GM19240 (cell line): ENCODE data around the gene IQSEC3.

ENCODE experiments used
- DNase-seq: peaks from one replicate; pipeline ENCODE4 v3.0.0; 2011; ENCODE audit warnings: low spot score; ENCODE audit not compliant: insufficient read length

Gene IQSEC3

GRCh38 chr12:162467-163307 lies 96.1 kb downstream of the IQSEC3 start:
- DNase-seq: no peak

- DNase-seq: no peak
Measured at GRCh38 chr12:163406-163986, 96.9 kb downstream of the IQSEC3 start.

- no peak for DNase-seq
Measured at GRCh38 chr12:164207-164606, 97.6 kb downstream of the IQSEC3 start.

DNA sequence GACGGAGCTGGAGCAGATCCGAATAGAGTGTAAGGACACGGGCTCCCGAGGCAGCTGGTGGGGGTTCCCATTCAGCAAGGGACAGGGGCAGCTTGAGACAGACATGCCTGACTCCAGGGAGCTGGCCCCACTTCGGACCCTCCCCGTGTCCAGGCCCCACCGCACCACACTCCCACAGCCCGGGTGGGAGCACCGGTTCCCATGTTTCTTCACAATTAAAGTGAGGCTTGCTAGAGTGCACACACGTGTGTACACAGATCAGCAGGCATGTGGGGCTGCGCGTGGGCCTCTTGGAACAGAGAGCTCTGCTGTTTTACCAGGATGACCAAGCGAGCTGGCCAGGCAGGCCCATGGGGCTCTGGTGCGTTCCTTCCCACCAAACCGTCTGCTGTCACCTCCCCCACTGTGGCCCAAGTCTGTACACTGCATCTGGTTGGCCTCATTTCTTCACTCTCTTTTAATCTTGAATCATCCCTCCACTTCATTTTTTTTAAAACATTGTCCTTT lies 99.3 kb downstream of the IQSEC3 start:
- DNase-seq: no peak

DNA sequence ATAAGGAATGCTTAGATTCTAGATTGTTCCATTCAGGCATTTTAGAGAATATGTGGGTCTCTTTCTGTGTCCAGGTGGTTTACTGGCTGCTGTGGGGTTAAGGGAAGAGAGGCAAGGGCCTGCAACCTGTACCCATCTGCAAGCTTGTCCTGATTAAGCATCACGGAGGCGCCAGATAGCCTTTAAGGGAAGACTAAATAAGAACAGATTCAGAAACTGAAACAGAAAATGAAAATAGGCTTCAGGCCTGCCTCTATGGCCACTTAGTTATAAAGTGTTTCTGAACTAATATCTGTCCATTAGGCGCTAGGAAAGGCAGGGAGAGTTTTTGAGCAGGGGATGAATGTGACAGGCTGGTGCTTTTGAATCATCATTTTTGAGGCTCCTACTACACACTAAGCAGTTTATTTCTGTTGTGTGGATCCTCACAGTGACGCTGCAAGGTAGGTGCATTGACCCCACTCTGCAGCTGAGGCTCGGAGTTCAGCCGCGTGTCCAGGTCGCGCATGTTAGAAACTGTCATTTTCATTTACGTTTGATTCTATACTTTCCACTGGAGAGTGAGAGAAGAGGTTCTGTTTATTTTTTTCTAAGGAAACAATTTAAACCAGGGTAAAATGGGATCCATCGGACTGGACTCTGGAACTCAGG lies 100.0 kb downstream of the IQSEC3 start:
- no peak for DNase-seq

DNA sequence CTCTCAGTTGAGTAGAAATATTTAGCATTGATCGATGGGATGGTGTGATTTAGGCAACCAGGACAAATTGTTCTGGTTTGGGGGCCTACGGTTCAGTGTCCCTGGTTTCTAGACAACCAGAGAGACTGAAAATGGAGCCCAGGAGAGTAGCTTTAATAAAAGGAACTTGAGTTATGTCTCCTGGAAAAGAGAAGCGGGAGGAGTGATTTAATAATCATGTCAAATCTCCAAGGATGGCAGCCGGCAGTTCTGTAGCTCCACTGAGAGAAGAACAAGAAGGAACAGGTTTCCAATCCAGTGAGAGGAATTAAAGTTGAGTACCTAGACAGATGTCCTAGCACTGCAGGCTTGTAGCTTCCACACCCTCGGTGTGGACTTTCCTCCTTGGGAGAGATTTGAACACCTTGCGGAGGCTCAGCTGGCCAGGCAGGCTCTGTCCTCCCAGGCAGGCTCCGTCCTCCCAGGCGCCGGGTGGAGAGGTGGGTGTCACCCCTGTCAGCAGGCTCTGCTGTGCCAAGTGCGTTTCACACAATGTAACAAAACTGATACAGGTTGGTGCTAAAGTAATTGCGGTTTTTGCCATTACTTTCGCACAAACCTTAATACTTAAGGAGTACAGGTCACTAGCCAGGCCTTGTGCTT lies 101.5 kb downstream of the IQSEC3 start:
- DNase-seq: no peak

- DNase-seq: no peak
Measured at GRCh38 chr12:168763-169525, 102.4 kb downstream of the IQSEC3 start.

- DNase-seq: no peak
Measured at GRCh38 chr12:169528-170370, 103.2 kb downstream of the IQSEC3 start.

DNA sequence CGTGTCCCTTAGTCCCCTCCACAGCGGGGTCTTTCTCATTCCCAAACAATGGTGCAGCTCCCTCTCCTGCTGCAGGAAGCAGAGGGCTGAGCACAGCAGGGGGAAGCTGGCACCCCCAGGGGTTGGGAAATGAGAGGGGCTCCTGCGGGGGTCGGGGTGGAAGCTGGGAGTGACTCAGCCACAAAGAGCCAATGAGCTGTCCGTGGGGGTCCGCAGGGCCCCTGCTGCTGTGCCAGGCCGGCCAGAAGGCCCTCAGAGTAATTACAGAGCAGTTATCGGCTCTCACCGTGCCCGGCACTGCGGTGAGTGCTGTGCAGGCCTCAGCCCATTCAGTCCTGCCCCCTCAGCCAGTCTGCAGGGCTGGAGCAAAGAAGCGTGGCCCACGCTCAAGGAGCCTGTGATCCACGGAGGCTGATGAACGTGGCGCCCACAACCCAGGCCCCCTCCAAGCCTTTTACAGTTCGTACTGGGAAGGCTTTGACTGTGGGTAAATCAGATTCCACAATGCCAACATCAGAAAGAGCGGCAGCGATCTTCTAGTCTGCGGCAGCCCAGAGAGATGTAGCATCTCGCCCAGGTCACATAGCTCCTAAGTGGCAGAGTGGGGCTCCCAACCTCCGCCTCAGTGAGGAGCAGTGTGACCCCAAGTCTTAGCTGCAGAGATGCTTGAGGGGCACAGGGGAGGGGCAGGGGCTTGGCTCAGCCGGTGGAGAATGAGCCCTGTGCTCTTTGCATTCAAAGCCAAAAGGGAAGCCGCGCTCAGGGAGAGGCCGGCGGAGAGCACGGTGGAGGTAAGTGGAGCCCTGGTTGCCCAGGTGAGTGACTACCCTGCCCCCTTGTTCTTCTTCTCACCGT lies 104.0 kb downstream of the IQSEC3 start:
- DNase-seq: no peak

- no peak for DNase-seq
Measured at GRCh38 chr12:171276-171675, 104.7 kb downstream of the IQSEC3 start.

DNA sequence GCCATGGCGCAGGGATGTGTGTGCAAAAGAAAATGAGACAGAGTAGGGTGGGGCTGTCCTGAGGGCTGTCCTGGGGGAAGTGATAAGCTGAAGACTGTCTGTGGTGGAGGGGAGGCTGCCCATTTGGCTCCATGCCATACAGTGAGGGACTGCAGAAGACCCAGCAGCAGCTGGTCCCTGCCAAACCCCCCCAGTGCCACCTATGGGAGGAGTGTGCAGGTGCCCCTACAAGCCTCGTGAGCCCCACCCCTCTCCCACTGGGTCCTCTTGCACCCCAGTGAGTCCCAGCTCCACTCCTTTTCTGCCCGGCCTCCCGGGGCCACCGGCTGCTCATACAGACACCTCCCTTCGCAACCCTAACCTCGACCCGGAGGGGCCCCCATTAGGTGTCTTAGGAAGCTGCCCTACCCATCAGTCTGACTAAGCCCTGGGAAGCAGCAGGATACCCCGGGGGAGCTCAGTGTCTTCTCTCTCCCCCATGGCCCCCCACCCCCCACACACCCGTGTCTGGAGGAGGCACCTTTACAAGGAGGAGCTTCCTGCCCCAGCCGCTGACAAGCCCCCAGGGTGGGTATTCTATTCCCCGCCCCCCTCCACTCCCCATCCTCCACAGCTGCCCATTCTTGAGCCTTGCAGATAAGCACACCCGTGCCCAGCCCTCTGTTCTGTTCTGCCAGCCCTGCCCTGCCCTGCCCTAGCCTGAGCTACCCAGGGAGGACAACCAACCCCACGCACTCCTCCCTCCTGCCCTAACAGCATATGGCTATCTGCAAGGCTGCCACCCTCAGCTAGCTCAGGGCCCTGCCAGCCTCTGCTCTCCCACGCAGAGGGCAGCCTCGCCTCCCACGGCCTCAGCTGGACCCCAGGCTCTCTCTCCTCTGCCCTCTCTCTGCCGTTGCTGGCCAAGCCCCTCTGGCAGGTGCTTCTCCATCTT lies 105.4 kb downstream of the IQSEC3 start:
- no peak for DNase-seq

DNA sequence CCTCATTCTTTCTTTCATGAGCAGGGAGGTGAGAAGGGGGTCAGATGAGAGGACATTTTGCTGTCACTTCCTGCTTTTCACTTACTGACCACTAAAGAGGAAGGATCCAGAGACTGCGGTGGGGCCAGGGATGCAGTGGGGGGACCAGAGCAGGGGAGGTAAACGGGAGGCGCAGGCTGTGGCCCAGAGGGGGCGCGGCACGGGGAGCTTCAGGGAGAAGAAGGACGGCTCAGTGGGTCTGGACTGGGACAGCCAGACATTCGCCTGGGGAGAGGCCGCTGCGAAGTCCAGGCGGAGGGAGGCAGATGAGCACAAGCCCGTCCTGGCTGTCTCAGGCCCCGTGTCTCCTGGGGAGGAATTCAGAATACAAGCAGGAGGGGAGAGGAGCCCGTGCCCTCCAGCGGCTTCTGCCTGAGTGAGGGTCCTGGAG lies 106.2 kb downstream of the IQSEC3 start:
- no peak for DNase-seq

DNA sequence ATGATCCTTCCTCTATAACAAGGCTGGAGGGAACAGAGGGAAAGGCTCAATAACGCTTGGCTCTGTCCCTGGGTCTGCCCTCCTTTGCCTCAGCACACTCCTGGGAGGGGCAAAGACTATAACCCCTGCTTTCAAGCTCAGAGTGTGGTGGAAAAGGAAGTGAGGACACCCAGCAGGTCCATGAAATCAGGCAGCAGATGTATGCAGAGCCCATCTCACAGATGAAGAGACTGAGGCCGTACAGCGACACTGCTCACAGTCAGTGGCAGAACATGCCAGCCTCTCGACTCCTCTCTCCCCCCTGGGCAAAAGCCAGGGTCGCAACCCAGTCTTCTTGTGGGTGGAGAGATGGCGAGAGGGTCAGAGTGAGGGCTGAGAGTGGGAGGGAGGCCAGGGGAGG lies 107.6 kb downstream of the IQSEC3 start:
- no peak for DNase-seq

DNA sequence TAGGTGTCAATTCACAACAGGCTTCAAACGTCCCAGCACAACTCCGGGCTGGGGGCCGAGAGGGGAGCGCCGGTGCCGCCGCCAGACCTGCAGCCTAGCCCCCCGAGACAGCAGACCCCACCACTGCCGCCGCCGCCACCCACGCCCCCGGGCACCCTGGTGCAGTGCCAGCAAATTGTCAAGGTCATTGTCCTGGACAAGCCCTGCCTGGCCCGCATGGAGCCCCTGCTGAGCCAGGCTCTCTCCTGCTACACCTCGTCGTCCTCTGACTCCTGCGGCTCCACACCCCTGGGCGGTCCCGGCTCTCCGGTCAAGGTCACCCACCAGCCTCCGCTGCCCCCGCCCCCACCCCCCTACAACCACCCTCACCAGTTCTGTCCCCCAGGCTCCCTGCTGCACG lies 108.0 kb downstream of the IQSEC3 start:
- DNase-seq: no peak

DNA sequence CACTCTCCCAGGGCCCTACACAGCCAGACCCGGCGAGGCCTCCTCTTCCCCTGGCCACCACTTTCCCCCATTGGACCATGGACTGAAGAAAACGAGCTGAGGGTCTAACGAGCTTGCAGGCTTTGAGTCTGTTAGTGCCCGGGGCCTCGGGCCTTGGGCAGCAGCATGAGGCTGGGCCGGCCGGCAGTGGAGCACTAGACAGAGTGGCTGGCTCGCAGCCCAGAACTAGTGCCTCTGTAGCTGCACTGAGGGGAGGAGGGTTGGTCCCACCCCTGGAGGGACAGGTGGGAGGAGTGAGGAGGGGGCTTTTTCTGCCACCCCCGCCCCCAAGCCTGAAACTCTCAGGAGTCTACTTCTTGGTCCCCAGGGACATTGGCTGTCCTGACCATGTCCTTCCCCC lies 108.7 kb downstream of the IQSEC3 start:
- DNase-seq: no peak

DNA sequence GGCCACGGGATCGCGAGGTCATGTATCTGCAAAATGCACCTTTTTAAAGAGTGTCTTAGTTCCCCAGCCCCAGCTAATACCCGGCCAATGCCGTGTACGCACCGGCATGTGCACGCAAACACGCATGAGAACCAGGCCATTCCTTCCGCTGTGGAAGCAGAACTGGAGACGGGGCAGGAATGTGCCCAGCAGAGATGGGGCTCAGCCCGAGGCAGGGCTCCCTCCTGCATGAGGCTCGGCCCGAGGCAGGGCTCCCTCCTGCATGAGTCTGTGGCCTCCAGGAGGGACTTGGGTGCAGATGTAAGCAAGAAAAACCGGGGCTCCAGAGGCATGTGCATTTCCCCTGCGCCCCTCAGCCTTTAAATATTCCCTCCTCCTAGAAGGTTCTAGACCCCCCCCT lies 109.2 kb downstream of the IQSEC3 start:
- DNase-seq: no peak

GRCh38 chr12:176321-177181 lies 110.0 kb downstream of the IQSEC3 start:
- DNase-seq: no peak
